Measurements from ENCODE around the gene MAGED2.

MAGED2 gene

GRCh38 chrX:54811301-54811885 is 3.8 kb downstream of the MAGED2 start:
- H4K20me1 ChIP-seq (ENCODE audit: low read depth, low read length): no peaks in the 10 kb centered on the region
- H3K9me3 ChIP-seq (ENCODE audit: insufficient read depth, low read length): no peaks in the 10 kb centered on the region
- no peak overlapping the region for H3K4me3 ChIP-seq (ENCODE audit: insufficient read depth, low read length, poor library complexity, severe bottlenecking)
- H3K27me3 ChIP-seq (ENCODE audit: low read length): no peaks in the 10 kb centered on the region
- H3K4me2 ChIP-seq (ENCODE audit: low read depth, low read length, poor library complexity, severe bottlenecking): no peak overlapping the region
- no peak overlapping the region for H3K9ac ChIP-seq (ENCODE audit: low read length)
- H3F3A ChIP-seq (ENCODE audit: insufficient read depth): peaks cover 13% of the 10 kb centered on the region; the same call in 1 of the 2 replicates
- H3K27ac ChIP-seq (ENCODE audit: low read depth, low read length): no peak overlapping the region
- peaks cover 3% of the 10 kb centered on the region; the same call in 1 of the 2 replicates for H3K79me2 ChIP-seq (ENCODE audit: insufficient read depth, low read length)
- H3K9me2 ChIP-seq (replicated peaks; ENCODE audit: insufficient read depth, low read length): no peaks in the 10 kb centered on the region
- TF ChIP-seq EZH2phosphoT487 (conservative IDR thresholded peaks at IDR 0.05; ENCODE audit: low read length) (no peak), CTCF (IDR thresholded peaks at IDR 0.05; ENCODE audit: insufficient read depth, low read length, poor library complexity, severe bottlenecking) (no peak)
- no peak overlapping the region for H2AFZ ChIP-seq (ENCODE audit: low read depth, low read length, severe bottlenecking)
- H3K36me3 ChIP-seq (ENCODE audit: low read length): no peaks in the 10 kb centered on the region

- H3K36me3 ChIP-seq (ENCODE audit: low read length): no peaks in the 10 kb centered on the region
Measured at GRCh38 chrX:54812306-54812705, 4.8 kb downstream of the MAGED2 start.

GRCh38 chrX:54817220-54817820 is 9.8 kb downstream of the MAGED2 start:
- H3K27ac ChIP-seq (ENCODE audit: low read depth, low read length): no peak overlapping the region
- no peak overlapping the region for H3K4me2 ChIP-seq (ENCODE audit: low read depth, low read length, poor library complexity, severe bottlenecking)

More at GRCh38 chrX:54812306-54812705, 4.8 kb downstream of the MAGED2 start:
- no peak for TF ChIP-seq CTCF (IDR thresholded peaks at IDR 0.05; ENCODE audit: insufficient read depth, low read length, poor library complexity, severe bottlenecking)
- no peak for TF ChIP-seq EZH2phosphoT487 (conservative IDR thresholded peaks at IDR 0.05; ENCODE audit: low read length)
- Histone ChIP-seq H3K9me3 (ENCODE audit: insufficient read depth, low read length) (no peaks in the 10 kb centered on the region), H3K27ac (ENCODE audit: low read depth, low read length) (no peak overlapping the region), H3F3A (ENCODE audit: insufficient read depth) (peaks cover 9% of the 10 kb centered on the region; the same call in 1 of the 2 replicates), H3K4me3 (ENCODE audit: insufficient read depth, low read length, poor library complexity, severe bottlenecking) (no peak overlapping the region), H3K4me2 (ENCODE audit: low read depth, low read length, poor library complexity, severe bottlenecking) (no peak overlapping the region), H3K9ac (ENCODE audit: low read length) (no peak overlapping the region), H2AFZ (ENCODE audit: low read depth, low read length, severe bottlenecking) (no peak overlapping the region), H3K9me2 (replicated peaks; ENCODE audit: insufficient read depth, low read length) (no peaks in the 10 kb centered on the region), H3K79me2 (ENCODE audit: insufficient read depth, low read length) (peaks cover 3% of the 10 kb centered on the region; the same call in 1 of the 2 replicates), H4K20me1 (ENCODE audit: low read depth, low read length) (no peaks in the 10 kb centered on the region), H3K27me3 (ENCODE audit: low read length) (no peaks in the 10 kb centered on the region)

More at GRCh38 chrX:54817220-54817820, 9.8 kb downstream of the MAGED2 start:
- Histone ChIP-seq H3K9me3 (ENCODE audit: insufficient read depth, low read length) (no peaks in the 10 kb centered on the region), H3K9ac (ENCODE audit: low read length) (no peak overlapping the region), H3K79me2 (ENCODE audit: insufficient read depth, low read length) (no peaks in the 10 kb centered on the region), H3F3A (ENCODE audit: insufficient read depth) (no peaks in the 10 kb centered on the region), H4K20me1 (ENCODE audit: low read depth, low read length) (no peaks in the 10 kb centered on the region), H3K9me2 (replicated peaks; ENCODE audit: insufficient read depth, low read length) (no peaks in the 10 kb centered on the region), H3K27me3 (ENCODE audit: low read length) (no peaks in the 10 kb centered on the region), H2AFZ (ENCODE audit: low read depth, low read length, severe bottlenecking) (no peak overlapping the region), H3K36me3 (ENCODE audit: low read length) (no peaks in the 10 kb centered on the region), H3K4me3 (ENCODE audit: insufficient read depth, low read length, poor library complexity, severe bottlenecking) (no peak overlapping the region)
- TF ChIP-seq EZH2phosphoT487 (conservative IDR thresholded peaks at IDR 0.05; ENCODE audit: low read length): no peak
- no peak for TF ChIP-seq CTCF (IDR thresholded peaks at IDR 0.05; ENCODE audit: insufficient read depth, low read length, poor library complexity, severe bottlenecking)

Measured in SU-DHL-6 (cell line).